K562 (cell line): ENCODE results near the gene CITED2. TPM values are rescaled to one million over a fixed set of nuclear protein-coding genes. Genes with fewer than 3 reads are reported as not detected.
A peak's percentile ranks its signal among the peaks of the same experiment; 100 is the strongest.

Experiments used
- ATAC-seq: fragments of 200-7000 bp; cut with Tn5 transposase; 3 replicates; pipeline ENCODE4 v1.9.1; 2020; ENCODE audit warnings: moderate library complexity
- BruUV-seq: library from RNA; stranded (reverse); fragments of 400-500 nt; replicated peaks from 2 replicates; lab custom pipeline; 2021; lab: Mats Ljungman, UMichigan
- CTCF ChIA-PET: fragments of 300-600 bp; formaldehyde crosslinking; extraction: SDS; loops from one replicate; lab custom pipeline; 2021; ENCODE audit warnings: low intra/inter-chr PET ratio; lab: Yijun Ruan, JAX
- POLR2A ChIA-PET: fragments of 300-600, 350-650 bp; sonication (Branson Sonifier 250); formaldehyde crosslinking; extraction: SDS; loops from one replicate; lab custom pipeline; 2021; ENCODE audit warnings: antibody characterized with exemption, inconsistent platforms; lab: Yijun Ruan, JAX
- DNase-seq, 4 experiments: peaks; one replicate each; pipeline versions ENCODE4 v3.0.0 to v3.0.0-alpha.2; 2011 to 2018; ENCODE audit warnings: low spot score in 3 of 4, mixed read lengths in 3 of 4; ENCODE audit errors: extremely low read depth in 1 of 4
- FAIRE-seq: peaks from 2 replicates; lab custom pipeline; 2011; peaks lifted over from hg19 to GRCh38; lab: Jason Lieb, UNC
- H2AFZ ChIP-seq: 2 replicates; pipeline ENCODE4 v1.6.0; 2011; ENCODE audit warnings: low read depth, low read length, control low read depth, inconsistent platforms
- H3K27ac ChIP-seq: fragments of 200-600 bp; 3 replicates; pipeline ENCODE4 v1.8.0; 2011; ENCODE audit warnings: low read depth, mild to moderate bottlenecking, control low read depth, inconsistent platforms, low read length, moderate library complexity, mixed read lengths; ENCODE audit errors: extremely low read depth
- H3K27me3 ChIP-seq, 2 experiments: fragments of 300-600 bp in 1 of 2; 2 replicates in 1 of 2; 3 replicates in 1 of 2; pipeline versions ENCODE4 v1.6.0 to v1.8.0; 2011; ENCODE audit warnings: inconsistent platforms in 2 of 2, low read length in 2 of 2, mild to moderate bottlenecking in 1 of 2, mixed read lengths in 1 of 2, moderate library complexity in 1 of 2; ENCODE audit not compliant: control insufficient read depth in 2 of 2, insufficient read depth in 2 of 2
- H3K36me3 ChIP-seq: fragments of 300-600 bp; 3 replicates; pipeline ENCODE4 v1.8.0; 2011; ENCODE audit warnings: mild to moderate bottlenecking, low read length, inconsistent platforms; ENCODE audit not compliant: control insufficient read depth, insufficient read depth
- H3K4me1 ChIP-seq, 2 experiments: fragments of 200-600 bp in 1 of 2; replicated peaks in 1 of 2; 2 replicates in 1 of 2; 3 replicates in 1 of 2; pipeline versions ENCODE4 v1.5.1 to v1.8.0; 2011; ENCODE audit warnings: inconsistent platforms in 2 of 2, low read length in 2 of 2, mild to moderate bottlenecking in 1 of 2, mixed read lengths in 1 of 2, moderate library complexity in 1 of 2; ENCODE audit not compliant: control insufficient read depth in 2 of 2, insufficient read depth in 2 of 2
- H3K4me2 ChIP-seq: 2 replicates; pipeline ENCODE4 v1.6.1; 2011; ENCODE audit warnings: low read length, control low read depth, inconsistent platforms, mixed read lengths; ENCODE audit not compliant: insufficient read depth
- H3K4me3 ChIP-seq: fragments of 200-600 bp; sonication (generic), shearing (Covaris generic); 2 replicates; pipeline ENCODE4 v1.5.1; 2016; ENCODE audit warnings: control low read depth, inconsistent platforms
- H3K79me2 ChIP-seq: fragments of 200-600 bp; 3 replicates; pipeline ENCODE4 v1.8.0; 2011; ENCODE audit warnings: low read length, inconsistent platforms; ENCODE audit not compliant: control insufficient read depth, insufficient read depth
- H3K9ac ChIP-seq, 2 experiments: 2 replicates each; pipeline versions ENCODE4 v1.6.0 to v1.6.1; 2011; ENCODE audit warnings: low read depth in 2 of 2, low read length in 2 of 2, control low read depth in 1 of 2, inconsistent platforms in 1 of 2, mild to moderate bottlenecking in 1 of 2, mixed read lengths in 1 of 2; ENCODE audit not compliant: insufficient read depth in 1 of 2
- H3K9me1 ChIP-seq: one replicate; pipeline ENCODE4 v1.6.0; 2011; ENCODE audit warnings: inconsistent platforms, mild to moderate bottlenecking, low read length, moderate library complexity; ENCODE audit not compliant: control insufficient read depth, insufficient read depth
- H3K9me3 ChIP-seq: replicated peaks from 2 replicates; pipeline ENCODE4 v1.5.1; 2011; ENCODE audit warnings: low read depth, low read length, inconsistent platforms; ENCODE audit not compliant: control insufficient read depth, insufficient read depth
- H4K20me1 ChIP-seq: replicated peaks from 2 replicates; pipeline ENCODE4 v1.6.1; 2011; ENCODE audit warnings: low read length, inconsistent platforms, mixed read lengths; ENCODE audit not compliant: control insufficient read depth, insufficient read depth
- CEBPB ChIP-seq: fragments of 450-650 bp; IDR thresholded peaks from 2 replicates; pipeline ENCODE4 v1.6.1; 2016; ENCODE audit warnings: missing genetic modification characterization, missing compliant biosample characterization
- CEBPG ChIP-seq, 3 experiments: fragments of 200-800 bp in 1 of 3; sonication (Bioruptor generic) in 1 of 3; sonication (generic) in 1 of 3; formaldehyde crosslinking in 1 of 3; IDR thresholded peaks in 2 of 3; conservative IDR thresholded peaks in 1 of 3; 2 replicates each; pipeline versions ENCODE4 v1.6.1 to v1.8.0; 2016 to 2022; ENCODE audit warnings: missing compliant biosample characterization in 2 of 3, missing genetic modification characterization in 2 of 3, mild to moderate bottlenecking in 1 of 3, missing genetic modification reagents in 1 of 3
- CREB5 ChIP-seq: fragments of 250-450 bp; sonication (Bioruptor Pico); IDR thresholded peaks from 2 replicates; pipeline ENCODE4 v1.5.0; 2020; ENCODE audit warnings: mild to moderate bottlenecking
- CREM ChIP-seq: IDR thresholded peaks from 2 replicates; pipeline ENCODE4 v1.6.1; 2014; ENCODE audit warnings: antibody characterized with exemption, low read depth
- CTBP1 ChIP-seq: fragments of 450-650 bp; IDR thresholded peaks from 2 replicates; pipeline ENCODE4 v1.6.1; 2016; ENCODE audit warnings: borderline replicate concordance
- UBTF ChIP-seq, 2 experiments: IDR thresholded peaks; 2 replicates each; pipeline ENCODE4 v1.6.1; 2012; ENCODE audit warnings: improper control_type of control experiment in 2 of 2, low read depth in 2 of 2, low read length in 2 of 2, borderline replicate concordance in 1 of 2
- WGBS: fragments of 100-300 bp; shearing (Covaris generic); methylation state at CpG from one replicate; pipeline ENCODE4 v1.1.6; 2016; ENCODE audit warnings: low coverage, mixed read lengths; ENCODE audit not compliant: insufficient coverage; ENCODE audit errors: missing lambda C conversion rate; 5-methylcytosine and 5-hydroxymethylcytosine counted together
- in situ Hi-C: fragments of 300-500 bp; cut with MboI; formaldehyde crosslinking; loops from 4 replicates; pipeline ENCODE4 v1.15.0; 2018; ENCODE audit warnings: inconsistent platforms, mixed read lengths
- intact Hi-C: fragments of 100-400 bp; cut with micrococcal nuclease; formaldehyde crosslinking; loops from 2 replicates; pipeline ENCODE4 v1.14.2; 2022
- polyA plus RNA-seq, 8 experiments: library from polyadenylated mRNA; depleted of rRNA in 4 of 8; stranded (reverse) in 5 of 8; unstranded in 3 of 8; fragments of >200 nt; fragmentation: Nextera tagmentation in 2 of 8; fragmentation: Illumina TruSeq in 1 of 8; extraction: Ambion mirVana in 2 of 8; extraction: Trizol in 1 of 8; gene quantifications; 2 replicates each; pipeline versions ENCODE4 v1.2.1 to v1.2.3, GENCODE V29; 2011 to 2014; ENCODE audit warnings: inconsistent platforms in 1 of 8, missing spikeins in 1 of 8
- total RNA-seq, 7 experiments: library from RNA; depleted of rRNA in 6 of 7; stranded (reverse); fragments of >200 nt in 6 of 7; fragmentation: Illumina TruSeq in 2 of 7; extraction: Trizol in 2 of 7; gene quantifications; 2 replicates each; pipeline versions ENCODE4 v1.2.1 to v1.2.3, GENCODE V29; 2011 to 2021; ENCODE audit warnings: low replicate concordance in 1 of 7

The CITED2 gene
- total and polyA plus RNA-seq, 9 of the 15 experiments (the other 6 are each of a cell fraction or from before 2014, with no cell fraction given): 0.21 to 86.1 (median 17.5) TPM

GRCh38 chr6:139407718-139408222 is 33.3 kb upstream of the CITED2 start:
- ATAC-seq (no peak), DNase-seq (no peak), FAIRE-seq (peak; percentile 52)
- intact Hi-C loops: no loop called here
- Histone ChIP-seq H3K4me1 (peaks cover 0 to 3% of the 10 kb centered on the region in 2 experiments; a peak in 1 of 5 replicates), H3K27ac (no peak overlapping the region), H3K9me3 (no peaks in the 10 kb centered on the region), H4K20me1 (no peaks in the 10 kb centered on the region), H3K4me2 (no peak overlapping the region), H3K9ac (no peak overlapping the region), H3K36me3 (no peaks in the 10 kb centered on the region), H3K9me1 (no peaks in the 10 kb centered on the region), H3K27me3 (no peaks in the 10 kb centered on the region), H3K79me2 (no peaks in the 10 kb centered on the region), H3K4me3 (no peak overlapping the region), H2AFZ (no peak overlapping the region)
- ChIA-PET POLR2A (interaction anchor here (1.0 to 1.3 kb wide), 2 partner anchors 14 to 33 kb away, joined by 4 to 6 read pairs; partner anchors contain the start of gene CITED2), CTCF (no interaction called here)
- TF ChIP-seq CTBP1: peak; percentile 20; the same call in 1 of the 2 replicates
- no peak for TF ChIP-seq CREB5 (CRISPR knock-in tag)
- peak; percentile 32; the same call in 1 of the 2 replicates for TF ChIP-seq CREM
- no peak for TF ChIP-seq CEBPG (CRISPR knock-in tag; IDR thresholded peaks at IDR 0.05)
- TF ChIP-seq CEBPG (tag; conservative IDR thresholded peaks at IDR 0.05 in 1 of 2, IDR thresholded peaks at IDR 0.05 in 1 of 2): peak in 1 of 2 experiments; percentile 46; a peak in 1 of 4 replicates
- peak; percentile 52; the same call in 1 of the 2 replicates for TF ChIP-seq CEBPB
- no peak for TF ChIP-seq UBTF (IDR thresholded peaks at IDR 0.05; ENCODE audit: borderline replicate concordance in 1 of 2, low read depth in 2 of 2, low read length in 2 of 2)
- in situ Hi-C loops: no loop called here
- BruUV-seq: no TSS peak
- WGBS: 36% methylated on average over 4 of the region's 4 CpGs
